Osteocyte (in vitro differentiated cells): ENCODE data around the gene EFL1. TPM values are rescaled to one million over a fixed set of nuclear protein-coding genes. Genes with fewer than 3 reads are reported as not detected.
A peak's percentile ranks its signal among the peaks of the same experiment; 100 is the strongest.
"Not testable (repeated sequence)": the region's sequence is repeated elsewhere in the genome, so short reads cannot be mapped to it uniquely, and the experiment has no call there.

Source experiments
- DNase-seq: peaks from one replicate; pipeline ENCODE4 v3.0.0; 2021; ENCODE audit warnings: mixed read lengths; ENCODE audit not compliant: unreplicated experiment; ENCODE audit errors: extremely low spot score
- H3K27ac Mint-ChIP-seq: one replicate; pipeline ENCODE4 v1.8.0; 2021; ENCODE audit warnings: mild to moderate bottlenecking, mixed read lengths; ENCODE audit not compliant: unreplicated experiment
- H3K27me3 Mint-ChIP-seq: one replicate; pipeline ENCODE4 v1.8.0; 2021; ENCODE audit warnings: mixed read lengths; ENCODE audit not compliant: unreplicated experiment
- H3K36me3 Mint-ChIP-seq: one replicate; pipeline ENCODE4 v1.8.0; 2021; ENCODE audit warnings: mixed read lengths; ENCODE audit not compliant: unreplicated experiment
- H3K4me1 Mint-ChIP-seq: one replicate; pipeline ENCODE4 v1.8.0; 2021; ENCODE audit warnings: mixed read lengths; ENCODE audit not compliant: unreplicated experiment
- H3K4me3 Mint-ChIP-seq: one replicate; pipeline ENCODE4 v1.8.0; 2021; ENCODE audit warnings: mild to moderate bottlenecking, moderate library complexity, mixed read lengths; ENCODE audit not compliant: unreplicated experiment
- H3K9me3 Mint-ChIP-seq: one replicate; pipeline ENCODE4 v1.8.0; 2021; ENCODE audit warnings: mixed read lengths; ENCODE audit not compliant: unreplicated experiment
- total RNA-seq: library from RNA; stranded (reverse); gene quantifications from 2 replicates; pipeline ENCODE4 v1.2.1, GENCODE V29; 2021
- TF ChIP-seq, protein P1 (sequence below): fragments of 200-600 bp; sonication (generic); IDR thresholded peaks from 2 replicates; pipeline ENCODE4 v1.5.0; 2021; ENCODE audit warnings: antibody characterized with exemption, mild to moderate bottlenecking, moderate library complexity

The EFL1 gene
- total RNA-seq, 1 donor from 2014 or later, result 17.9 TPM

GRCh38 chr15:82298520-82298919 is 36.0 kb upstream of the EFL1 start:
- H3K36me3 Mint-ChIP-seq, result no peaks in the 10 kb centered on the region
- H3K27me3 Mint-ChIP-seq, result no peaks in the 10 kb centered on the region
- H3K4me3 Mint-ChIP-seq, result no peak overlapping the region
- peak; percentile 83 for DNase-seq
- H3K27ac Mint-ChIP-seq, result no peak overlapping the region
- H3K9me3 Mint-ChIP-seq, result no peaks in the 10 kb centered on the region
- peaks cover 18% of the 10 kb centered on the region for H3K4me1 Mint-ChIP-seq
- TF ChIP-seq, protein P1, sequence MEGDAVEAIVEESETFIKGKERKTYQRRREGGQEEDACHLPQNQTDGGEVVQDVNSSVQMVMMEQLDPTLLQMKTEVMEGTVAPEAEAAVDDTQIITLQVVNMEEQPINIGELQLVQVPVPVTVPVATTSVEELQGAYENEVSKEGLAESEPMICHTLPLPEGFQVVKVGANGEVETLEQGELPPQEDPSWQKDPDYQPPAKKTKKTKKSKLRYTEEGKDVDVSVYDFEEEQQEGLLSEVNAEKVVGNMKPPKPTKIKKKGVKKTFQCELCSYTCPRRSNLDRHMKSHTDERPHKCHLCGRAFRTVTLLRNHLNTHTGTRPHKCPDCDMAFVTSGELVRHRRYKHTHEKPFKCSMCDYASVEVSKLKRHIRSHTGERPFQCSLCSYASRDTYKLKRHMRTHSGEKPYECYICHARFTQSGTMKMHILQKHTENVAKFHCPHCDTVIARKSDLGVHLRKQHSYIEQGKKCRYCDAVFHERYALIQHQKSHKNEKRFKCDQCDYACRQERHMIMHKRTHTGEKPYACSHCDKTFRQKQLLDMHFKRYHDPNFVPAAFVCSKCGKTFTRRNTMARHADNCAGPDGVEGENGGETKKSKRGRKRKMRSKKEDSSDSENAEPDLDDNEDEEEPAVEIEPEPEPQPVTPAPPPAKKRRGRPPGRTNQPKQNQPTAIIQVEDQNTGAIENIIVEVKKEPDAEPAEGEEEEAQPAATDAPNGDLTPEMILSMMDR, result no peak

DNA sequence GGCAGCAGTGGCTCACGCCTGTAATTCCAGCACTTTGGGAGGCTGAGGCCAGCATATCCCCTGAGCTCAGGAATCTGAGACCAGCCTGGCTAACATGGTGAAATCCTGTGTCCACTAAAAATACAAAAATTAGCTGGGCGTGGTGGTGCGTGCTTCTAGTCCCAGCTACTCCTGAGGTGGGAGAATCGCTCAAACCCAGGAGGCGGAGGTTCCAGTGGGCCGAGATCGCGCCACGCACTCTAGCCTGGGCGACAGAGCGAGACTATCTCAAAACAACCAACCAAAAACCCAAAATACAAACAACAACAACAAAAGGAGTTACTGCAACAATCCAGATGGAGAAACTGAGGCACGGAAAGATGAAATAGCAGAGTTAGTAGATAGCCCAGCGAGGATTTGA is 35.5 kb upstream of the EFL1 start:
- DNase-seq, result peak; percentile 65
- Mint-ChIP-seq H3K36me3 (no peaks in the 10 kb centered on the region), H3K4me1 (peaks cover 18% of the 10 kb centered on the region), H3K4me3 (no peak overlapping the region), H3K9me3 (no peaks in the 10 kb centered on the region), H3K27me3 (no peaks in the 10 kb centered on the region), H3K27ac (no peak overlapping the region)
- TF ChIP-seq, protein P1, result no peak

- TF ChIP-seq, protein P1, result no peak
- no peak overlapping the region for H3K4me3 Mint-ChIP-seq
- DNase-seq, result peak; percentile 27
- no peaks in the 10 kb centered on the region for H3K36me3 Mint-ChIP-seq
- H3K9me3 Mint-ChIP-seq, result no peaks in the 10 kb centered on the region
- H3K4me1 Mint-ChIP-seq, result peaks cover 18% of the 10 kb centered on the region
- H3K27me3 Mint-ChIP-seq, result no peaks in the 10 kb centered on the region
- no peak overlapping the region for H3K27ac Mint-ChIP-seq
Observed at GRCh38 chr15:82297546-82297945, 35.0 kb upstream of the EFL1 start.

DNA sequence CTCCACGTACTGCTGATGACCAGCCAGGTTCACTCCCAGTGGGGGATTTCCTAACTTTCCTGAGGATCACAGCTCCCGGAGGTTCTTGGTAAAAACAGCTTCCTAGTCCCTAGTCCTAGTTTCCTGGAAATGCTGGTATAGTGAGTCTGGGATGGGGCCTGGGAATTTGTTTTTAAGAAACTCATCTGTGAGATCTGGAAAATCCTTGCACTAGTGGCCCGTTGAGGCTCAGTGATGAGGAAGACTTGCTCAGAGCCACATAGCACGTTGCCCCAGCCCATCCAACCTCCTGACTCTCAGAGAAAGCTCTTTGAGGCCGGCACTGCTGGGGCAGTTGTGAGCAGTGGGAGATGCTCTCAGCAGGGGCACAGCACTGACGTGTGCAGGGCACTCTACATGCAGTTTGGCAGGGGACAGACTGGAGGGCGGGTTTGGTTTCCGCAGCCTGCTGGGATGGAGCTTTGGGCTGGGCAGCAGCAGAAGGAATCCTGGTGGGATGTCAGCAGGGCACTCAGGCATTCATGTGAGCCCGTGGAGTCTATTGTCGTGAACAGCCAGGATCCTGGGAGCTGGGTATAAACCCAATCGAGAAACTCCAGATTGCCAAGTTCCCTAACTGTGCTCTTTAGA is 31.6 kb upstream of the EFL1 start:
- Mint-ChIP-seq H3K27me3 (peaks cover 14% of the 10 kb centered on the region), H3K36me3 (no peaks in the 10 kb centered on the region), H3K4me1 (peaks cover 8% of the 10 kb centered on the region), H3K4me3 (no peak overlapping the region), H3K27ac (no peak overlapping the region), H3K9me3 (peaks cover 6% of the 10 kb centered on the region)
- peak; percentile 71 for DNase-seq
- TF ChIP-seq, protein P1, result no peak

- peaks cover 14% of the 10 kb centered on the region for H3K9me3 Mint-ChIP-seq
- H3K4me3 Mint-ChIP-seq, result no peak overlapping the region
- H3K27me3 Mint-ChIP-seq, result peaks cover 21% of the 10 kb centered on the region
- DNase-seq, result no peak
- no peaks in the 10 kb centered on the region for H3K36me3 Mint-ChIP-seq
- peaks cover 8% of the 10 kb centered on the region for H3K4me1 Mint-ChIP-seq
- no peak overlapping the region for H3K27ac Mint-ChIP-seq
- TF ChIP-seq, protein P1, result no peak
Observed at GRCh38 chr15:82292271-82292670, 29.7 kb upstream of the EFL1 start.

GRCh38 chr15:82288202-82288601 is 25.7 kb upstream of the EFL1 start:
- not testable (repeated sequence) for DNase-seq, H3K4me3 Mint-ChIP-seq, H3K4me1 Mint-ChIP-seq, H3K36me3 Mint-ChIP-seq, H3K27ac Mint-ChIP-seq
- Mint-ChIP-seq H3K9me3 (peaks cover 14% of the 10 kb centered on the region), H3K27me3 (peaks cover 28% of the 10 kb centered on the region)

DNA sequence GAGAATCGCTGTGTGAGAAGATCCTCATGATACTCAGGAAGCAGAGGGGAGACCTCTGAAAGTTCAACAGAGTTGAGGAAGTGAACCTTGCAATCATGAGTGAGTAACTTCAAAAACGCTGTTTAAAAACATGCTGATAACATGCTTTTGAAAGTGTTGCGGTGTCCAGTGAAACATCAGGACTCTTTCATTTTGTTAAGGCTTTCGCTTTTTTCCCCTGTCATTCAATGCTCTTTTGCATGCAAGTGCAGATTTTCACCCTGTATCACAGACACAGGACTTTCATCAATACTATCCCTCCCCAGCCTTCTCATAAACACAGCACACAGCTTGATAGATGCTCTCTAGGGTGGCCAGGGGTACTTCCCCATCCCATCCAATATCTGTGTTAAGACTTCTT is 23.9 kb upstream of the EFL1 start:
- H3K4me1 Mint-ChIP-seq, H3K36me3 Mint-ChIP-seq, H3K27ac Mint-ChIP-seq, DNase-seq, H3K4me3 Mint-ChIP-seq: not testable (repeated sequence)
- Mint-ChIP-seq H3K9me3 (peaks cover 14% of the 10 kb centered on the region), H3K27me3 (peaks cover 40% of the 10 kb centered on the region)

DNA sequence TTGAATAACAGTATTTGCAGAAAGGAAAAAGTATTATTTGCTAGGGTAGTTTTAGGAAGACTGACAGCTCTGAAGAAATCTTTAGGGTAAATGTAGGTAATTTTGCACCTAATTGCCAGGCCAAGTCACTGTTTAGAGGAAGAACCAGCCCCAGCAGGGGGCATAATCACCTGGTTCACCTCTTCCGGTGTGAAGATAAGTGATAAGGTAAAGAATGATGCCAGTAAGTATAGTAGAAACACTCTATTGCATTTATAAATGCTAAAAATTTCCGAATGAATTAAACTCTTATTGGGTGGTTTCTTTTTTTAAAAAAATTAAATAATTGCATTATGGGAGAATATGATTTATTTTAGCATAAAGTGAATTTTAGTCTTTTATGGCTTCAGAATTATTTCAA is 21.8 kb upstream of the EFL1 start:
- not testable (repeated sequence) for H3K4me3 Mint-ChIP-seq, H3K27ac Mint-ChIP-seq, H3K4me1 Mint-ChIP-seq, DNase-seq, H3K36me3 Mint-ChIP-seq
- Mint-ChIP-seq H3K27me3 (peaks cover 43% of the 10 kb centered on the region), H3K9me3 (peaks cover 10% of the 10 kb centered on the region)
